Measurements from ENCODE around the gene OR8B3.

DNA sequence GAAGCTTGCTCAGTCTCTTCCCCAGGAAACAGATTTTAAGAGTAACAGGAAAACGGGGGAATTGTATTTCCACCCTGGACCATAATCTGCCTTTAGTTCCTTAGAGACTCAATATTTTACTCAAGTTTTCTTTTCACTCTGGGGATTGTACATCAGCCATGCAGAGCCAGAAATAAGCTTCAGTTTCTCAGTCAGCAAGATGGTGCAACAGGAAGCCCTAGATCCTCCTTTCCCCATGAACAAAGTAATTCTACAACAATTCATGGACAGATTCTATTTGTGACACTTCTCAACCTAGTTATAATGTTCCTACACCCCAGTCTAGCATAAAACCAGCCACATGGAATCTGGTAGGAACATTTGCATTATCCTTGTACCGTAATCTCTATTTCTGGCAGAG is 39.3 kb downstream of the OR8B3 start:
- TF ChIP-seq, protein P1, sequence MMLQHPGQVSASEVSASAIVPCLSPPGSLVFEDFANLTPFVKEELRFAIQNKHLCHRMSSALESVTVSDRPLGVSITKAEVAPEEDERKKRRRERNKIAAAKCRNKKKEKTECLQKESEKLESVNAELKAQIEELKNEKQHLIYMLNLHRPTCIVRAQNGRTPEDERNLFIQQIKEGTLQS (IDR thresholded peaks at IDR 0.05) = no peak
- TF ChIP-seq, protein P2, sequence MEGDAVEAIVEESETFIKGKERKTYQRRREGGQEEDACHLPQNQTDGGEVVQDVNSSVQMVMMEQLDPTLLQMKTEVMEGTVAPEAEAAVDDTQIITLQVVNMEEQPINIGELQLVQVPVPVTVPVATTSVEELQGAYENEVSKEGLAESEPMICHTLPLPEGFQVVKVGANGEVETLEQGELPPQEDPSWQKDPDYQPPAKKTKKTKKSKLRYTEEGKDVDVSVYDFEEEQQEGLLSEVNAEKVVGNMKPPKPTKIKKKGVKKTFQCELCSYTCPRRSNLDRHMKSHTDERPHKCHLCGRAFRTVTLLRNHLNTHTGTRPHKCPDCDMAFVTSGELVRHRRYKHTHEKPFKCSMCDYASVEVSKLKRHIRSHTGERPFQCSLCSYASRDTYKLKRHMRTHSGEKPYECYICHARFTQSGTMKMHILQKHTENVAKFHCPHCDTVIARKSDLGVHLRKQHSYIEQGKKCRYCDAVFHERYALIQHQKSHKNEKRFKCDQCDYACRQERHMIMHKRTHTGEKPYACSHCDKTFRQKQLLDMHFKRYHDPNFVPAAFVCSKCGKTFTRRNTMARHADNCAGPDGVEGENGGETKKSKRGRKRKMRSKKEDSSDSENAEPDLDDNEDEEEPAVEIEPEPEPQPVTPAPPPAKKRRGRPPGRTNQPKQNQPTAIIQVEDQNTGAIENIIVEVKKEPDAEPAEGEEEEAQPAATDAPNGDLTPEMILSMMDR (IDR thresholded peaks at IDR 0.05 in 2 of 3, conservative IDR thresholded peaks at IDR 0.05 in 1 of 3; ENCODE audit: borderline replicate concordance in 1 of 3, insufficient read depth in 1 of 3, low read depth in 2 of 3, low read length in 2 of 3) = no peak
- no peak for TF ChIP-seq ELF1 (IDR thresholded peaks at IDR 0.05; ENCODE audit: borderline replicate concordance, low read depth)
- no peak for TF ChIP-seq POLR2A (IDR thresholded peaks at IDR 0.05; ENCODE audit: borderline replicate concordance, extremely low read depth, insufficient read depth, insufficient read length)
- TF ChIP-seq, protein P3, sequence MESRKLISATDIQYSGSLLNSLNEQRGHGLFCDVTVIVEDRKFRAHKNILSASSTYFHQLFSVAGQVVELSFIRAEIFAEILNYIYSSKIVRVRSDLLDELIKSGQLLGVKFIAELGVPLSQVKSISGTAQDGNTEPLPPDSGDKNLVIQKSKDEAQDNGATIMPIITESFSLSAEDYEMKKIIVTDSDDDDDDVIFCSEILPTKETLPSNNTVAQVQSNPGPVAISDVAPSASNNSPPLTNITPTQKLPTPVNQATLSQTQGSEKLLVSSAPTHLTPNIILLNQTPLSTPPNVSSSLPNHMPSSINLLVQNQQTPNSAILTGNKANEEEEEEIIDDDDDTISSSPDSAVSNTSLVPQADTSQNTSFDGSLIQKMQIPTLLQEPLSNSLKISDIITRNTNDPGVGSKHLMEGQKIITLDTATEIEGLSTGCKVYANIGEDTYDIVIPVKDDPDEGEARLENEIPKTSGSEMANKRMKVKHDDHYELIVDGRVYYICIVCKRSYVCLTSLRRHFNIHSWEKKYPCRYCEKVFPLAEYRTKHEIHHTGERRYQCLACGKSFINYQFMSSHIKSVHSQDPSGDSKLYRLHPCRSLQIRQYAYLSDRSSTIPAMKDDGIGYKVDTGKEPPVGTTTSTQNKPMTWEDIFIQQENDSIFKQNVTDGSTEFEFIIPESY (IDR thresholded peaks at IDR 0.05; ENCODE audit: extremely low read depth, insufficient replicate concordance, low read length) = no peak
- TF ChIP-seq EZH2 (IDR thresholded peaks at IDR 0.05) = no peak
